Measurements from ENCODE around the gene TMEM151B.

GRCh38 chr6:44277763-44278162, 7.5 kb downstream of the TMEM151B start:
- TF ChIP-seq, protein P1, sequence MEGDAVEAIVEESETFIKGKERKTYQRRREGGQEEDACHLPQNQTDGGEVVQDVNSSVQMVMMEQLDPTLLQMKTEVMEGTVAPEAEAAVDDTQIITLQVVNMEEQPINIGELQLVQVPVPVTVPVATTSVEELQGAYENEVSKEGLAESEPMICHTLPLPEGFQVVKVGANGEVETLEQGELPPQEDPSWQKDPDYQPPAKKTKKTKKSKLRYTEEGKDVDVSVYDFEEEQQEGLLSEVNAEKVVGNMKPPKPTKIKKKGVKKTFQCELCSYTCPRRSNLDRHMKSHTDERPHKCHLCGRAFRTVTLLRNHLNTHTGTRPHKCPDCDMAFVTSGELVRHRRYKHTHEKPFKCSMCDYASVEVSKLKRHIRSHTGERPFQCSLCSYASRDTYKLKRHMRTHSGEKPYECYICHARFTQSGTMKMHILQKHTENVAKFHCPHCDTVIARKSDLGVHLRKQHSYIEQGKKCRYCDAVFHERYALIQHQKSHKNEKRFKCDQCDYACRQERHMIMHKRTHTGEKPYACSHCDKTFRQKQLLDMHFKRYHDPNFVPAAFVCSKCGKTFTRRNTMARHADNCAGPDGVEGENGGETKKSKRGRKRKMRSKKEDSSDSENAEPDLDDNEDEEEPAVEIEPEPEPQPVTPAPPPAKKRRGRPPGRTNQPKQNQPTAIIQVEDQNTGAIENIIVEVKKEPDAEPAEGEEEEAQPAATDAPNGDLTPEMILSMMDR (IDR thresholded peaks at IDR 0.05; ENCODE audit: low read length) = no peak
- no peak for TF ChIP-seq EZH2phosphoT487 (IDR thresholded peaks at IDR 0.05; ENCODE audit: low read length)
- no peak for TF ChIP-seq EZH2 (optimal IDR thresholded peaks at IDR 0.05; ENCODE audit: low read depth, low read length)

Data from MM.1S (cell line).